Ovary (tissue), 10 donors: ENCODE measurements around the gene EPS8. TPM values are rescaled to one million over a fixed set of nuclear protein-coding genes. Genes with fewer than 3 reads are reported as not detected.

Experiments used
- DNase-seq, 5 donors: peaks; one replicate each; pipeline ENCODE4 v3.0.0-alpha.2; 2019 to 2020
- H3K27ac ChIP-seq, 2 donors: fragments of 200-600 bp; one replicate each; pipeline versions ENCODE4 v1.5.1 to v1.8.0; 2019 to 2022
- H3K27me3 ChIP-seq: fragments of 200-600 bp; one replicate; pipeline ENCODE4 v1.8.0; 2022
- H3K36me3 ChIP-seq: fragments of 200-600 bp; sonication (generic); one replicate; pipeline ENCODE4 v1.5.1; 2019
- H3K4me1 ChIP-seq: one replicate; pipeline ENCODE4 v1.8.1; 2013; ENCODE audit warnings: mild to moderate bottlenecking, moderate library complexity; ENCODE audit not compliant: insufficient read depth
- H3K4me3 ChIP-seq: fragments of 200-600 bp; sonication (generic); one replicate; pipeline ENCODE4 v1.5.1; 2017
- H3K9me3 ChIP-seq, 2 donors: fragments of 200-600 bp in 1 of 2; sonication (generic) in 1 of 2; one replicate each; pipeline versions ENCODE4 v1.5.1 to v1.8.1; 2013 to 2019; ENCODE audit warnings: mild to moderate bottlenecking in 1 of 2, moderate library complexity in 1 of 2
- CTCF ChIP-seq, 3 donors: fragments of 450-650 bp in 2 of 3; fragments of 200-600 bp in 1 of 3; IDR thresholded peaks; one replicate each; pipeline versions ENCODE4 v1.5.1 to v1.8.0; 2016 to 2022; ENCODE audit warnings: antibody characterized with exemption in 3 of 3, mild to moderate bottlenecking in 1 of 3
- EP300 ChIP-seq: sonication (generic); formaldehyde crosslinking; IDR thresholded peaks from one replicate; pipeline ENCODE4 v1.6.1; 2017; ENCODE audit warnings: antibody characterized with exemption
- POLR2A ChIP-seq: fragments of 450-650 bp; IDR thresholded peaks from one replicate; pipeline ENCODE4 v1.6.1; 2017; ENCODE audit warnings: antibody characterized with exemption, mild to moderate bottlenecking, moderate library complexity
- WGBS, 3 donors: extraction: QIAGEN DNeasy Blood & Tissue Kit in 1 of 3; methylation state at CpG; one replicate each; pipeline versions ENCODE4 v1.1.5 to v1.1.7; 2013 to 2017; 5-methylcytosine and 5-hydroxymethylcytosine counted together
- intact Hi-C, 4 donors: fragments of 100-400 bp; cut with DNase I; formaldehyde crosslinking; loops; one replicate each; pipeline versions ENCODE4 v1.11.0 to v1.15.1; 2022 to 2023
- long read RNA-seq, 3 donors: library from polyadenylated mRNA in 2 of 3; unstranded in 2 of 3; transcript quantifications; one replicate each; pipeline ENCODE4 v2.0.0 and lab custom pipeline, GENCODE V29; 2021 to 2026
- polyA plus RNA-seq, 2 donors: library from polyadenylated mRNA; stranded (reverse); fragments of 200-250 nt in 1 of 2; fragments of 350-450 nt in 1 of 2; fragmentation: Illumina TruSeq in 1 of 2; extraction: RNeasy Lipid Tissue Mini Kit (QIAGEN cat#74804) in 1 of 2; gene quantifications; one replicate each; pipeline ENCODE4 v1.2.3, GENCODE V29; 2013 to 2014
- total RNA-seq, 7 donors: library from RNA; depleted of rRNA in 2 of 7; stranded (reverse); fragments of >200 nt in 2 of 7; fragmentation: NEBNext Ultra II Directional in 3 of 7; extraction: Animal tissue kit (Norgen Biotek cat#: 25700) in 3 of 7; gene quantifications; one replicate each; pipeline versions ENCODE4 v1.1.0 to v1.2.4, GENCODE V29; 2016 to 2023
- donor health status: DM: no; HTN: no; CAD: no; lungs with moderate emphysema.
- donor health status: DM: no; HTN: no; CAD: no.
- donor health status: Bipolar disorder and iron deficiency.
- donor health status: DM: yes; HTN: yes; CAD: no.
- donor health status: DM: no; HTN: no; CAD: no.
- donor health status: DM: yes; HTN: yes; CAD: no.

EPS8 gene
- total RNA-seq (10 to 100 TPM; 56.2 to 94.9 (median 77.4) TPM), polyA plus RNA-seq (10 to 100 TPM; 58.2 to 87.4 TPM)
- long read RNA-seq, donor 1, transcript EPS8-221 (21 exons, 3,873 nt): major isoform, 43 of 128 reads
- long read RNA-seq, donor 1, partial matches to known transcripts: 72 of 128 reads
- long read RNA-seq, donor 1, other reads (novel, unspliced or antisense): 10 of 128 reads
- long read RNA-seq, donor 2, partial matches to known transcripts: 0 of 1 reads
- long read RNA-seq, donor 2, other reads (novel, unspliced or antisense): 0 of 1 reads
- long read RNA-seq, donor 3, transcript EPS8-222 (22 exons, 3,904 nt): minor isoform, 5 of 115 reads
- long read RNA-seq, donor 3, transcript EPS8-221 (21 exons, 3,873 nt): major isoform, 92 of 115 reads
- long read RNA-seq, donor 3, partial matches to known transcripts: 8 of 115 reads
- long read RNA-seq, donor 3, other reads (novel, unspliced or antisense): 9 of 115 reads

DNA sequence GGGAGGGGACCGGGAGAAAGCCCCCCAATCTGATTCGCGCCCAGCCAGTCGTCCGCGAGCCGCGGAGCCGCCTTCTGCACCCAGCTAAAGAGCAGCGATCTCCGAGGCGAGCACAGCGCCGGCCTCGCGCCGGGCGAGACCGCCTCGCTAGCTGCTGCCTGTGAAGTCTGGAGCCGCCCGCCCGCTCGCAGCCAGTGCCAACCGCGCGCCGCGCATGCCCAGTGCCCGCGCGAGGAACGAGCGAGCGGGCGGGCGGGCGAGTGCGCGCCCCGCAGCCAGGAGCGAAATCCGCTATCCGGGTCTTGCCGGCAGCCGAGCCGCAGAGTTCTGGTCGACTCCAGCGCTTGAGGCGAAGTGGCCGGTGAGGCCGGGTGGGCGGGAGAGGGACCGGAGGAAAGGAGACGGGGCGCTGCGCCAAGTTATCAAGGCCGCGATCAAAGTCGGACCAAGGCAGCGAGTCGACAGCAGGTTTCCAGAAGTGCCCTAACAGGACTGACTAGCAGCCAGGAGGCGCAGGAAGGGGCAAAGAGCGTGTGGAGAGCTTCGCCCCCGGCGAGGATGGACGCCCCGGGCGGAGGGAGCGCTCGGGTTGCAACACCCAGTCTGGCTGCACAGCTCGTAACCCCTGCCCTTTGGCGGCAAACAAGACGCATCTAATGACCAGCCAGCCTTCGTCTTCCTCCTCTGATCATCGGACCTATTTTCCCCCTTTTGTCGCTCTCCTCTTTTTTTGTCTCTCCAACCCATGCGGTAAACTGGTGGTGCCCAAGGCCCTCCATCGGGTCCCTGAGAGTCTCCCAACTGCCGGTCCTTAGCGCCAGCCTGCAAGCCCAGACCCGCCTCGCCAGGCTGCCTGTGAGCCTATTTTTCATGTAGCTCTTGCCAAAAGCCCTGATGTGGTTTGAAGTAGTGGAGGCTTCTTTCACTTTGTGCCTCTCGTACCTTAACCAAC lies at the start of gene EPS8:
EPS8 (minus strand) TSS at position 169 of the 952 bp plus-strand sequence. CDS start 106,437 bp downstream, outside the sequence.
- H3K4me1 ChIP-seq: no peaks in the 10 kb centered on the region
- WGBS, 3 donors: 1 to 2% (median 1%) methylated on average over 82 to 85 of the region's 85 CpGs

GRCh38 chr12:15837141-15837790 lies 48.1 kb upstream of the EPS8 start:
- no peaks in the 10 kb centered on the region for H3K36me3 ChIP-seq
- 21 to 23% (median 22%) methylated on average over 5 of the region's 5 CpGs for WGBS, 3 donors
- no peaks in the 10 kb centered on the region for H3K9me3 ChIP-seq
- no peaks in the 10 kb centered on the region for H3K4me1 ChIP-seq
- H3K27ac ChIP-seq: no peak overlapping the region
- intact Hi-C loops: no loop called here
- DNase-seq: no peak
- H3K4me3 ChIP-seq: no peak overlapping the region
- no peaks in the 10 kb centered on the region for H3K27me3 ChIP-seq
- no peak for TF ChIP-seq EP300
- no peak for TF ChIP-seq POLR2A
- TF ChIP-seq CTCF (IDR thresholded peaks at IDR 0.05): no peak

More for the DNA sequence above, at the start of gene EPS8:
- peak; percentile 3 for TF ChIP-seq EP300
- TF ChIP-seq CTCF (IDR thresholded peaks at IDR 0.05): peak; percentile 11 to 30 (median 21)
- peak; percentile 82 for TF ChIP-seq POLR2A
- Histone ChIP-seq H3K4me3 (peak within 1 kb of the TSS; percentile 93), H3K27ac (peak within 1 kb of the TSS; percentile 58 to 82), H3K27me3 (no peaks in the 10 kb centered on the region), H3K36me3 (no peaks in the 10 kb centered on the region), H3K9me3 (no peaks in the 10 kb centered on the region)
- DNase-seq: peak; percentile 90 to 96 (median 94)
- intact Hi-C loops: loop anchor here in 1 of 4 donors (5.0 to 10.0 kb wide), 2 partner anchors 97 to 155 kb away; no protein-coding TSS in a partner anchor

DNA sequence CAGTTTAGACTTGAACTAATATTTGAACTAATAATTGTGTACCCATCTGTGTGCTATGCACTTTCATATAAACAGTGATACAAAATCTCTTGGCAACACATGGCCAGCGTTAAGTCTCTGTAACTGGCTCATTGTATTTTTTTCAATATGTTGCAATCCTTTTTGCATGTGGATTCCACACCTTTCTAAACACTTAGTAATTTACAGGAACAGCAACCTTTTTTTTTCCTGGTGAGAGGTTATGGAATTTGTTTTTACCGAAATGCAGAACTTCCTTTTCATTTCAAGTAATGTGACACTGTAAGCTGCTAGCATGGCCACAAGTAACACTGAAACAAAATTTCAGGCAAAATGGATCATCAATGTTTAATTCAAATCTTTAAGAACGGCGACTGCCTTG lies 45.4 kb upstream of the EPS8 start:
- H3K4me1 ChIP-seq: no peaks in the 10 kb centered on the region
- no peaks in the 10 kb centered on the region for H3K36me3 ChIP-seq
- H3K27me3 ChIP-seq: no peaks in the 10 kb centered on the region
- no peak for TF ChIP-seq EP300
- TF ChIP-seq POLR2A: no peak
- no peak for TF ChIP-seq CTCF (IDR thresholded peaks at IDR 0.05)
- WGBS, 3 donors: 78 to 87% (median 82%) methylated on average over 4 of the region's 4 CpGs
- no peak overlapping the region for H3K27ac ChIP-seq
- no peaks in the 10 kb centered on the region for H3K9me3 ChIP-seq
- no peak for DNase-seq
- no peak overlapping the region for H3K4me3 ChIP-seq
- intact Hi-C loops: no loop called here
